HepG2 (cell line): Measurements from ENCODE around the gene METTL26. TPM values are rescaled to one million over a fixed set of nuclear protein-coding genes. Genes with fewer than 3 reads are reported as not detected.

Experiments
- FOXO1 ChIP-seq: sonication (generic); formaldehyde crosslinking; IDR thresholded peaks from 2 replicates; pipeline ENCODE4 v1.4.0; 2020; ENCODE audit warnings: missing genetic modification reagents
- IKZF4 ChIP-seq: sonication (generic); formaldehyde crosslinking; IDR thresholded peaks from 2 replicates; pipeline ENCODE4 v1.5.1; 2020; ENCODE audit warnings: borderline replicate concordance, mild to moderate bottlenecking, low read depth, missing genetic modification reagents; ENCODE audit errors: not compliant biosample characterization
- IRF2 ChIP-seq: IDR thresholded peaks from 2 replicates; pipeline ENCODE4 v1.6.1; 2018; ENCODE audit warnings: missing genetic modification reagents, missing compliant biosample characterization
- KLF9 ChIP-seq: IDR thresholded peaks from 2 replicates; pipeline ENCODE4 v1.6.1; 2016; ENCODE audit warnings: low read depth
- LCORL ChIP-seq, 2 experiments: fragments of 450-650 bp in 1 of 2; sonication (generic) in 1 of 2; formaldehyde crosslinking in 1 of 2; IDR thresholded peaks; 2 replicates each; pipeline versions ENCODE4 v1.5.0 to v1.6.1; 2017 to 2020; ENCODE audit warnings: antibody characterized with exemption in 1 of 2, missing genetic modification reagents in 1 of 2
- NCOR1 ChIP-seq: fragments of 200-600 bp; sonication (generic); IDR thresholded peaks from 2 replicates; pipeline ENCODE4 v1.7.0; 2017; ENCODE audit warnings: antibody characterized with exemption, low read length, borderline replicate concordance
- NONO ChIP-seq, 2 experiments: fragments of 450-650 bp in 1 of 2; sonication (generic) in 1 of 2; formaldehyde crosslinking in 1 of 2; IDR thresholded peaks in 1 of 2; conservative IDR thresholded peaks in 1 of 2; 2 replicates each; pipeline versions ENCODE4 v1.6.1 to v1.8.0; 2017 to 2022; ENCODE audit warnings: mild to moderate bottlenecking in 1 of 2, missing genetic modification reagents in 1 of 2, moderate library complexity in 1 of 2
- NR2F1 ChIP-seq, 2 experiments: fragments of 450-650 bp in 1 of 2; formaldehyde crosslinking in 1 of 2; IDR thresholded peaks; 2 replicates each; pipeline versions ENCODE4 v1.5.0 to v1.6.1; 2016 to 2020; ENCODE audit warnings: mild to moderate bottlenecking in 1 of 2, missing compliant biosample characterization in 1 of 2, missing genetic modification reagents in 1 of 2, moderate library complexity in 1 of 2
- PITX1 ChIP-seq: sonication (generic); formaldehyde crosslinking; IDR thresholded peaks from 2 replicates; pipeline ENCODE4 v1.5.1; 2020; ENCODE audit warnings: mild to moderate bottlenecking, missing genetic modification reagents
- POLR2AphosphoS5 ChIP-seq: IDR thresholded peaks from 2 replicates; pipeline ENCODE4 v1.6.1; 2012; ENCODE audit warnings: low read depth, low read length
- SAP130 ChIP-seq: IDR thresholded peaks from 2 replicates; pipeline ENCODE4 v1.6.1; 2016; ENCODE audit warnings: low read depth
- SOX13 ChIP-seq, 3 experiments: fragments of 450-650 bp in 1 of 3; sonication (generic) in 1 of 3; formaldehyde crosslinking in 1 of 3; IDR thresholded peaks in 2 of 3; conservative IDR thresholded peaks in 1 of 3; 2 replicates each; pipeline versions ENCODE4 v1.5.0 to v1.6.1; 2016 to 2020; ENCODE audit warnings: antibody characterized with exemption in 1 of 3, mild to moderate bottlenecking in 1 of 3, missing compliant biosample characterization in 1 of 3, missing genetic modification reagents in 1 of 3, moderate library complexity in 1 of 3
- TAF15 ChIP-seq: fragments of 200-400 bp; formaldehyde crosslinking; IDR thresholded peaks from one replicate; pipeline ENCODE4 v1.6.1; 2018; ENCODE audit warnings: mild to moderate bottlenecking, low read depth, low read length; ENCODE audit not compliant: poor library complexity, severe bottlenecking
- ZFP41 ChIP-seq: sonication (generic); formaldehyde crosslinking; IDR thresholded peaks from 2 replicates; pipeline ENCODE4 v1.4.0; 2020; ENCODE audit warnings: mild to moderate bottlenecking, missing genetic modification reagents, borderline replicate concordance
- ZNF235 ChIP-seq: sonication (generic); formaldehyde crosslinking; IDR thresholded peaks from 2 replicates; pipeline ENCODE4 v1.8.1; 2023; ENCODE audit warnings: mild to moderate bottlenecking, missing genetic modification reagents, borderline replicate concordance
- ZNF317 ChIP-seq: sonication (generic); formaldehyde crosslinking; IDR thresholded peaks from 2 replicates; pipeline ENCODE4 v1.5.0; 2020; ENCODE audit warnings: mild to moderate bottlenecking, missing genetic modification reagents
- ZNF746 ChIP-seq: sonication (generic); formaldehyde crosslinking; IDR thresholded peaks from 2 replicates; pipeline ENCODE4 v1.8.0; 2022; ENCODE audit warnings: mild to moderate bottlenecking, missing genetic modification reagents
- ZNF773 ChIP-seq: sonication (generic); formaldehyde crosslinking; IDR thresholded peaks from 2 replicates; pipeline ENCODE4 v1.4.0; 2020; ENCODE audit warnings: missing genetic modification reagents, borderline replicate concordance
- ZNF790 ChIP-seq: sonication (generic); formaldehyde crosslinking; IDR thresholded peaks from 2 replicates; pipeline ENCODE4 v1.8.0; 2022; ENCODE audit warnings: missing genetic modification reagents, mild to moderate bottlenecking, borderline replicate concordance
- polyA plus RNA-seq, 8 experiments: library from polyadenylated mRNA; depleted of rRNA in 3 of 8; stranded (reverse) in 7 of 8; unstranded in 1 of 8; fragments of >200 nt; fragmentation: Illumina TruSeq in 4 of 8; extraction: Trizol in 4 of 8; gene quantifications; 2 replicates each; pipeline versions ENCODE4 v1.2.1 to v1.2.3, GENCODE V29; 2011 to 2016; ENCODE audit warnings: low read depth in 4 of 8, missing spikeins in 1 of 8, mixed read lengths in 1 of 8; ENCODE audit not compliant: insufficient read depth in 1 of 8
- total RNA-seq, 5 experiments: library from RNA; depleted of rRNA; stranded (reverse); fragments of >200 nt; fragmentation: Illumina TruSeq; extraction: Trizol; gene quantifications; 2 replicates each; pipeline ENCODE4 v1.2.3, GENCODE V29; 2016; ENCODE audit warnings: low read depth in 1 of 5
- TF ChIP-seq, protein P1 (sequence below): sonication (generic); formaldehyde crosslinking; IDR thresholded peaks from 2 replicates; pipeline ENCODE4 v1.5.0; 2020; ENCODE audit warnings: mild to moderate bottlenecking, missing genetic modification reagents, borderline replicate concordance
- TF ChIP-seq, protein P2 (sequence below): sonication (generic); formaldehyde crosslinking; IDR thresholded peaks from 2 replicates; pipeline ENCODE4 v1.4.0; 2020; ENCODE audit warnings: mild to moderate bottlenecking, missing genetic modification reagents

The METTL26 gene
- total and polyA plus RNA-seq, 2 of the 13 experiments (the other 11 are each of a cell fraction or from before 2014, with no cell fraction given), result 65.5 to 70.1 TPM

DNA sequence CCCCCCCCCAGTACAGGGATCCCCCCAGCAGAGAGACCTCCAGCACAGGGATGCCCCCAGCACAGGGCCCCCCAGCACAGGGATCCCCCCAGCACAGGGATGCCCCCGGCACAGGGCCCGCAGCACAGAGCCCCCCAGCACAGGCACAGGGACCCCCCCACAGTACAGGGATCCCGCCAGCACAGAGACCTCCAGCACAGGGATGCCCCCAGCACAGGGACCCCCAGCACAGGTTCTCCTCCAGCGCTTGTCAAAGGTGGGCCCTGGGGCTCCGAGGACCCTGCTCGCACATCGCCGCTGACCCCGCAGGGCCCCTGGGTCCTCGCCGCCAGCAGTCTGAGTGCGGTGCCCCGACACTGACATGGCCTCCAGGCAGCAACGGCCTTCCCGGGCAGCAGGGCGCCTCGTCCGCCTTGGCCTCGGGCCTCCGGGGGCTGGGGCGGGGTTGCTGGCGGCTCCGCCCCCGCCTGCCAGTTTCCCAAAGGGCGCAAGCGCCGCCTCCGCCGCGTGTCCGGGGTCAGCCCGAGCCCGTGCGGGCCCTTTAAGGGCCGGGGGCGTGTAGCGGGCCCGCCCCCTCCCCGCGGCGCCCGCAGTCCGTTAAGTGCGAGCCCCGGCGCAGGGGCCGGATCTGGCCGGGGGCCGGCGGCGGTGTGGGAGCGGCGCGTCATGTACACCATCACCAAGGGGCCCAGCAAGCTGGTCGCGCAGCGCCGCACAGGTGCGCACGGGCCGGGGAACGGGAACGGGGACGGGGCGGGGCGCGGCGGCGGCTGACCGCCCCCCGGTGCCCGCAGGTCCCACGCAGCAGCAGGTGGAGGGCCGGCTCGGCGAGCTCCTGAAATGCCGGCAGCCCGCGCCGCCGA is 5.5 kb upstream of the METTL26 start, which contains the start of gene MCRIP2 (continued):
- TF ChIP-seq PITX1 (CRISPR knock-in tag) (0 out of 2 replicates have a peak, but pooled peaks have one; percentile 31), ZNF746 (CRISPR knock-in tag) (0 out of 2 replicates have a peak, but pooled peaks have one; percentile 6), IKZF4 (CRISPR knock-in tag) (no peak), KLF9 (CRISPR knock-in tag) (no peak), LCORL (IDR thresholded peaks at IDR 0.05) (no peak), LCORL (CRISPR knock-in tag; IDR thresholded peaks at IDR 0.05) (no peak), ZNF317 (CRISPR knock-in tag) (0 out of 2 replicates have a peak, but pooled peaks have one; percentile 24), NONO (IDR thresholded peaks at IDR 0.05) (no peak), NONO (CRISPR knock-in tag; conservative IDR thresholded peaks at IDR 0.05) (peak; percentile 68), NR2F1 (CRISPR knock-in tag; IDR thresholded peaks at IDR 0.05) (peak in 1 of 2 experiments; percentile 40; a peak in 1 of 4 replicates), SAP130 (peak; percentile 77), IRF2 (CRISPR knock-in tag) (peak; percentile 28; the same call in 1 of the 2 replicates), ZNF235 (0 out of 2 replicates have a peak, but pooled peaks have one; percentile 52), ZFP41 (CRISPR knock-in tag) (no peak; the same call in 1 of the 2 replicates), POLR2AphosphoS5 (peak; percentile 80), ZNF790 (CRISPR knock-in tag) (peak; percentile 72; the same call in 1 of the 2 replicates), SOX13 (IDR thresholded peaks at IDR 0.05) (no peak), SOX13 (CRISPR knock-in tag; conservative IDR thresholded peaks at IDR 0.05 in 1 of 2, IDR thresholded peaks at IDR 0.05 in 1 of 2) (peak in 1 of 2 experiments; percentile 30; a peak in 1 of 4 replicates), TAF15 (peak; percentile 31), FOXO1 (CRISPR knock-in tag) (peak; percentile 5; the same call in 1 of the 2 replicates), NCOR1 (no peak; the same call in 1 of the 2 replicates), ZNF773 (CRISPR knock-in tag) (no peak)
- TF ChIP-seq, protein P1, sequence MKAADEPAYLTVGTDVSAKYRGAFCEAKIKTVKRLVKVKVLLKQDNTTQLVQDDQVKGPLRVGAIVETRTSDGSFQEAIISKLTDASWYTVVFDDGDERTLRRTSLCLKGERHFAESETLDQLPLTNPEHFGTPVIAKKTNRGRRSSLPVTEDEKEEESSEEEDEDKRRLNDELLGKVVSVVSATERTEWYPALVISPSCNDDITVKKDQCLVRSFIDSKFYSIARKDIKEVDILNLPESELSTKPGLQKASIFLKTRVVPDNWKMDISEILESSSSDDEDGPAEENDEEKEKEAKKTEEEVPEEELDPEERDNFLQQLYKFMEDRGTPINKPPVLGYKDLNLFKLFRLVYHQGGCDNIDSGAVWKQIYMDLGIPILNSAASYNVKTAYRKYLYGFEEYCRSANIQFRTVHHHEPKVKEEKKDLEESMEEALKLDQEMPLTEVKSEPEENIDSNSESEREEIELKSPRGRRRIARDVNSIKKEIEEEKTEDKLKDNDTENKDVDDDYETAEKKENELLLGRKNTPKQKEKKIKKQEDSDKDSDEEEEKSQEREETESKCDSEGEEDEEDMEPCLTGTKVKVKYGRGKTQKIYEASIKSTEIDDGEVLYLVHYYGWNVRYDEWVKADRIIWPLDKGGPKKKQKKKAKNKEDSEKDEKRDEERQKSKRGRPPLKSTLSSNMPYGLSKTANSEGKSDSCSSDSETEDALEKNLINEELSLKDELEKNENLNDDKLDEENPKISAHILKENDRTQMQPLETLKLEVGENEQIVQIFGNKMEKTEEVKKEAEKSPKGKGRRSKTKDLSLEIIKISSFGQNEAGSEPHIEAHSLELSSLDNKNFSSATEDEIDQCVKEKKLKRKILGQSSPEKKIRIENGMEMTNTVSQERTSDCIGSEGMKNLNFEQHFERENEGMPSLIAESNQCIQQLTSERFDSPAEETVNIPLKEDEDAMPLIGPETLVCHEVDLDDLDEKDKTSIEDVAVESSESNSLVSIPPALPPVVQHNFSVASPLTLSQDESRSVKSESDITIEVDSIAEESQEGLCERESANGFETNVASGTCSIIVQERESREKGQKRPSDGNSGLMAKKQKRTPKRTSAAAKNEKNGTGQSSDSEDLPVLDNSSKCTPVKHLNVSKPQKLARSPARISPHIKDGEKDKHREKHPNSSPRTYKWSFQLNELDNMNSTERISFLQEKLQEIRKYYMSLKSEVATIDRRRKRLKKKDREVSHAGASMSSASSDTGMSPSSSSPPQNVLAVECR (CRISPR knock-in tag), result peak; percentile 76
- TF ChIP-seq, protein P2, sequence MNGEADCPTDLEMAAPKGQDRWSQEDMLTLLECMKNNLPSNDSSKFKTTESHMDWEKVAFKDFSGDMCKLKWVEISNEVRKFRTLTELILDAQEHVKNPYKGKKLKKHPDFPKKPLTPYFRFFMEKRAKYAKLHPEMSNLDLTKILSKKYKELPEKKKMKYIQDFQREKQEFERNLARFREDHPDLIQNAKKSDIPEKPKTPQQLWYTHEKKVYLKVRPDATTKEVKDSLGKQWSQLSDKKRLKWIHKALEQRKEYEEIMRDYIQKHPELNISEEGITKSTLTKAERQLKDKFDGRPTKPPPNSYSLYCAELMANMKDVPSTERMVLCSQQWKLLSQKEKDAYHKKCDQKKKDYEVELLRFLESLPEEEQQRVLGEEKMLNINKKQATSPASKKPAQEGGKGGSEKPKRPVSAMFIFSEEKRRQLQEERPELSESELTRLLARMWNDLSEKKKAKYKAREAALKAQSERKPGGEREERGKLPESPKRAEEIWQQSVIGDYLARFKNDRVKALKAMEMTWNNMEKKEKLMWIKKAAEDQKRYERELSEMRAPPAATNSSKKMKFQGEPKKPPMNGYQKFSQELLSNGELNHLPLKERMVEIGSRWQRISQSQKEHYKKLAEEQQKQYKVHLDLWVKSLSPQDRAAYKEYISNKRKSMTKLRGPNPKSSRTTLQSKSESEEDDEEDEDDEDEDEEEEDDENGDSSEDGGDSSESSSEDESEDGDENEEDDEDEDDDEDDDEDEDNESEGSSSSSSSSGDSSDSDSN (CRISPR knock-in tag), result peak; percentile 52; the same call in 1 of the 2 replicates
